ENCODE measurements around the gene NOP14.
"Not testable (repeated sequence)": the region's sequence is repeated elsewhere in the genome, so short reads cannot be mapped to it uniquely, and the experiment has no call there.

NOP14 gene

DNA sequence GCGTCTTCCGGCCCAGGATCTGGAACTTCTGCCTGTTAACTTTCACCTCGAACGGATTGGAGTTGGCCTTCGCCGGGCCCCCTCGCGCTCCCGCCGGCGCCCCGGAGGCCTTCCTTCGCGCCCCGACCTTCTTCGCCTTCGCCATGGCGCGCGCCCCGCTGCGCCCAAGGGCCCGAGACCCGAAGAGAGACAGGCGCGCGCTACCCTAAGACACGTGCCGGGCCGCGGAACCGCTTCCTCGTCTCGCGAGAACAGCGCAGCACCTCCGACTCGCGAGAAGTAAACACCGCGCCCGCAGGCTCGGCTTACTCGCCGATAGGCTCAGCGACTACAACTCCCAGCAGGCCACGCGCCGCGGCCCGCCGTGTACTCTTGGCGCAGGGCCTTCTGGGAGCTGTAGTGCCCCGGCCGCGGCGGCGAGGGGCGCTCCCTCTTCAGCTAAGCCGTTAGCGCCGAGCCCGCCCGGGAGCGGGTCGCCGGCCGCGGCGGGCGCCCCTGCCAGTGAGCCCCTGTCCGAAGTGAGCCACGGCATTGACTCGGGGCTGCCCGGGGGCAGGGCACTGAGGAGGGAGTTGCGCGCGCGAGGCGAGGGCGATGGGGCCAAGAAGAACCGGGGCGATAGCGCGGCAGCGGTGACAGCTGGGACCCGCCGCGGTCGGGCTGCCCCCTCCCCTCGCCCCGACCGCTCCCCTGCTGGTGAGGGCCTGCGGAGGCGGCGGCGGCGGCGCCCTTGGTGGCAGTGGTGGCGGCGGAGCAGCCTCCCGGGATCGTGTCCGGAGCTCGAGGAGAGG, at the start of gene NOP14, which contains the start of gene GRK4:
Gene NOP14 (minus strand): TSS at position 232 of the 791 bp plus-strand sequence. CDS start 87 bp downstream, at position 145.
Gene GRK4 (plus strand): TSS at position 397 of the 791 bp plus-strand sequence. CDS start 500 bp downstream, outside the sequence.
- DNase-seq, result peak; percentile 74 to 85

DNA sequence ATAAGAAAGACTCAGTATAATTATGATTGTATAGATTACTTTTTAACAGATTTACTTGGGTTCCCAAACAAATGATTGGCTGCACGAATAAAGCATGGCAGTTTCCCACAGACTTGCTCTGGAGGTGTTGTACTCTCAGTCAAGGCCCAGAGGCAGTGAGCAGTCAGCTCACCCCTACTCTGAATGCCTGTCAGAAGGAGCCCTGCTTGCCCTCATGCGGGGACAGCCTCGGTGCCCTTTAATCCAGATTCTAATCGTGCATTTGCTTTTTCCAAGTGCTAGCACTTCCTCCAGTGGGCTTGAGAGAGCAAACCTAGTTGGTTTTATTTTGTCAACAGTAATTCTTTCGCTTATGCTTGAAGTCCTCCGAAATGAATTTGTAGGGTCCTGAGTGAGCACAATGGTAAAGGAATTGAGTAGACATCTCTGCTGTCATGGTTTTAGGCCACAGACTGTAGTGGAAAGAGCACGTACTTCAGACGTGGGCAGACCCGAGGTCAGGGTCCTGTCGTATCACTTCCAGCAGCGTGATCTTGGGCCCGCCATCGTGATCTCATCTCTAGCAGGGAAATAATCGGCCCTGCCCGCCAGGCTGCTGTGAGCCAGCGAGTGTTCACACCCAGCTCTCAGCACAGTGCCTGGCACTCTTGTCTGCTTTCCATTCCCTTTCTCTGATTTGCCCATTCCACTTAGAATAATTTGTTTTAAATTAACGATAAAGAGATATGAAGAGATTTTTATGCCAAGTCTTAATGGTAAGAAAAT, 48.4 kb upstream of the NOP14 start:
- no peak for DNase-seq

GRCh38 chr4:3010998-3011397, 47.8 kb upstream of the NOP14 start:
- no peak for DNase-seq

DNA sequence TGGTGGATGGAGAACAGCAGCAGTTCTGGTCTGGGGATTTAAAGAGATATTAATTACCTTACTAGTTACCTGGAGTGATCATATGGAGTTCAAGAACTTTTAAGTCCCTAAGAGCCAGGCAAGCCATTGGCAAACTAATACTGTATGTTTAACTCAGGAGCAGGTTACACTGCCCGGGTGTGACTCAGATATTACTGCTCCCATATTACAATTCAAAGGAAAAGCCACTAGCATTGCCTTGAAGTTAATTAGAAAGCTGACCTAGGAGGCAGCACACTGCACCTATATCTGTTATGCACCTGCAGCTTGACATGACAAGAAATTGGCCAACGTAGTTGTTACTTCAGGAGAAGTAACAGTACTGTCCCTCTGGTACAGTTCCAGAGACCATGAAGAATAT, 47.4 kb upstream of the NOP14 start:
- no peak for DNase-seq

GRCh38 chr4:3009422-3009821, 46.2 kb upstream of the NOP14 start:
- DNase-seq, result no peak

DNA sequence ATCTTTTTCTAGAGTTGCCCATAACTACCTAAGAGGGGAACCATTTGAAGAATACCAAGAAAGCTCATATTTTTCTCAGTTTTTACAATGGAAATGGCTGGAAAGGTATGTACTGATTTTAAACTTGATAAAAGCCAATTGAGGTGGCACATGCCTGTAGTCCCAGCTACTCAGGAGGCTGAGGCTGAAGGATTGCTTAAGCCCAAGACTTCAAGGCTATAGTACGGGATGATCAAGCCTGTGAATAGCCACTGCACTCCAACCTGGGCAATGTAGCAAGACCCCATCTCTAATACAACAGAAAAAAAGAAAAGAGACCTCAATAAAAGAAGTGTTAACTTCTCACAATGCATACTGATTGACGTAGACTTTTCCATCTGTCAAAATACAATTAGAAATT, 44.5 kb upstream of the NOP14 start:
- no peak for DNase-seq

DNA sequence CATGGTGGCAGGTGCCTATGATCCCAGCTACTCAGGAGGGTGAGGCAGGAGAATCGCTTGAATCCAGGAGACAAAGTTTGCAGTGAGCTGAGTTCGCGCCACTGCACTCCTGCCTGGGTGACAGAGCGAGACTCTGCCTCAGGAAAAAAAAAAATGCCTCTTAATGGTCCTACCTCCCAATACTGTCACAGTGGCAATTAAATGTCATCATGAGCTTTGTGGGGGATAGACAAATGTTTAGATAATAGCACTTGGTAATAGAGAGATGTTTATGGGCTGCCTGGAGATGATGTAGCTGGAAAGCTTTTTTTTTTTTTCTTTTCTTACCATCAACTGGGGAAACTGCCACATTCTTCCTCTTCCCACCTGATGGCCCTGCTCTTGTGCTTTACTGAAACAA, 33.2 kb upstream of the NOP14 start:
- DNase-seq, result no peak

DNA sequence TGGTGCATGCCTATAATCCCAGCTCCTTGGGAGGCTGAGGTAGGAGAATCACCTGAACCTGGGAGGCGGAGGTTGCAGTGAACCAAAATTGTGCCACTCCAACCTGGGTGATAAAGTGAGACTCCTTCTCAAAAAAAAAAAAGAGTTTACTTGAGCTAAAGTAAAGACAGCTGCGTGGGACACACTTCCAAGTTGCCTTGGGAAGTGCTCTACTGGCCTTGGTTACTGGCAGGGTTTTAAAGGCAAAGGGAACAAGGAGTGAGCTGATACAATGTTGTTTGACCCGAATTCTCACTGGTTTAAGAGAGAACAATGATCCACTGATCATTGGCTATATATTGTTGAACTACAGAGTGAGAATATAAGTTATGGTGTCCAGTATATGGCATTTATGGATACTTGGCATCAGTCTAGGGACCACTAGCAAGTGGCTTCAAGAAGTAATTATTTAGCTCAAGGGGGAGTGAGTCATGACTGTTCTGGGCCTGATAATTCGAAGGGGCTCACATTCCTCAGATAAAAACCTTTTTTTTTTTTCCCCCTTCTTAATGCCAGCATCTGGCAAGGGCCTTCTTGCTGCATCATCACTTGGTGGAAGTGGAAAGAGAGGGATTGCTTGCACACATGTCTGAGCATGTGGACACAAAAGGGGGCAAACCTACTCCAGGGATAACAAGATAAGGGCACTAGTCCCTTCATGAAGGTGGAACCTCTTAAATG, 32.5 kb upstream of the NOP14 start:
- DNase-seq, result no peak

GRCh38 chr4:2994917-2995316, 31.7 kb upstream of the NOP14 start:
- DNase-seq, result no peak

- DNase-seq, result no peak
Observed at GRCh38 chr4:2991243-2991642, 28.0 kb upstream of the NOP14 start.

- DNase-seq, result not testable (repeated sequence)
Observed at GRCh38 chr4:2983715-2984114, 20.5 kb upstream of the NOP14 start.

GRCh38 chr4:2982012-2982411, 18.8 kb upstream of the NOP14 start:
- no peak for DNase-seq

- no peak for DNase-seq
Observed at GRCh38 chr4:2981256-2981819, 18.1 kb upstream of the NOP14 start.

GRCh38 chr4:2977211-2978088, 14.2 kb upstream of the NOP14 start:
- DNase-seq, result no peak

DNA sequence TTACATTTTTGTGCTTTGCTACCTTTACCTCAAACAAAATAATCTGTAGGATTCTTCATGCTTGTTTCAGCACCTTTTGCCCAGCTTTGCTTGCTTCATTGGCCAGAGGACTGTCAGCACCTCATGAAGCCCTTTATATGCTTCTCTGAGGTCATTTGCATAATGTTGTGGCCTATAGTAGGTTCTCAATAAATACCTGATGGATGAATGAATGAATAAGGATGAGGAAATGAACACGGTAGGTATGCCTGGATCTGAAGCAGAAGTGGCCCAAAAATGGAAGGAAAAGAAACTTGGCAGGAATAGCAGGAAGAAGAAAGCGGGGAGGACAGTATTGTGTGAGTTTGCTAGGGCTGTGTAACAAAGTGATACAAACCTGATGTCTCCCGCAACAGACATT, 8.1 kb upstream of the NOP14 start:
- no peak for DNase-seq

- no peak for DNase-seq
Observed at GRCh38 chr4:2968381-2968780, 5.2 kb upstream of the NOP14 start.

DNA sequence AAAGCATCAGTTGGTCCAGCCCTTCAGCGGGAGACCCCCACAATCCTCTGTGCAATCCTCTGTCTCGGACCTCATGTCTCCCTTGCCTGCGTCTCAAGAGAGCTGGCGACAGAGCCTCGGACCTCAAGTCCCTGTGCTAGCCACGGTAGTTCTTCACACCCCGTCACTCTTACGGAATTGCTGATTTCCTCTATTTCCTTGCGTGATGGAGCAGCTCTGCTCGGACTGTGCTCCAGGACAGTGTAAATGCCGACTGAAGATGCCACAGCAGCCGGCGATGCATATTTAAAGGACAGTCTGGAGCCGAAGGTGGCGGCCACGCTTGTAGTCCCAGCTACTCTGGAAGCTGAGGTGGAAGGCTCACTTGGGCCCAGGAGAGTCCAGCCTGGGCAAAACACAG, 2.1 kb upstream of the NOP14 start:
- no peak for DNase-seq

GRCh38 chr4:2964706-2965258, 1.6 kb upstream of the NOP14 start:
- no peak for DNase-seq

DNA sequence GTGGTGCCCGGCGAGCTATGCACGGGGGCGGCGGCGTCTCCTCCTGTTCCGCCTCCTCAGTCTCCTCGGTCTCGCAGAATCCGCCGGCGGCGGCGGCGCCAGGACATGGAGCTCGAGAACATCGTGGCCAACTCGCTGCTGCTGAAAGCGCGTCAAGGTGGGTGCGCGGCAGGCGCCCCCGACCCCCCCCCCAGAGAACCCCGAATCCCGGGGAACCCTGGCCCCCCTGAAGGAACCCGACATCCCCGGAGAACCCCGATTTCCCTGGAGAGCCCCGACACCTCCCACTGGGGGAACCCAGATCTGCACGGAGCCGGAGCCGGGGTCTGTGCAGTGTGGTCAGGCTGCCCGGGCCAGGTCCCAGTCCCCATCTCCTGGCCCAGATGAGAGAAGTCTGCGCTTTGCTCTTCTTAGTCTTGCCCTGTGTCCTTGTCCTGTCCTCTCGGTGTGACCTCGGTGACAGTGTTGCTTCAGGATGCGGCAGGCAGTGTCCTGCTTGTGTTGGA, 813 bp upstream of the NOP14 start:
- no peak for DNase-seq

- no peak for DNase-seq
Observed at GRCh38 chr4:2962614-2963174, 512 bp downstream of the NOP14 start.

GRCh38 chr4:2961811-2962441, 1.3 kb downstream of the NOP14 start:
- DNase-seq, result no peak

All from cerebellar nuclear complex (tissue), 1 donor.